Measurements from ENCODE around the gene SATB1. TPM values are rescaled to one million over a fixed set of nuclear protein-coding genes. Genes with fewer than 3 reads are reported as not detected.

SATB1 gene
- total and polyA plus RNA-seq, 2 of the 8 experiments (the other 6 are each of a cell fraction or from before 2014, with no cell fraction given), result 18.8 to 28.0 TPM

- no peak overlapping the region for H3K4me3 ChIP-seq (ENCODE audit: extremely low read depth in 1 of 4, insufficient read depth in 2 of 4, low read depth in 3 of 4, low read length in 4 of 4)
- POLR2A ChIA-PET (ENCODE audit: partially characterized antibody), result no interaction called here
- H3K23me2 ChIP-seq (ENCODE audit: low read depth, low read length), result no peaks in the 10 kb centered on the region
- H3K27ac ChIP-seq (ENCODE audit: low read depth, low read length), result no peak overlapping the region
- H4K20me1 ChIP-seq (replicated peaks in 1 of 2; ENCODE audit: control insufficient read depth in 1 of 2, insufficient read depth in 2 of 2, low read length in 2 of 2), result no peaks in the 10 kb centered on the region
- H2BK120ac ChIP-seq (replicated peaks; ENCODE audit: low read depth, low read length), result no peak overlapping the region
- H3K56ac ChIP-seq (replicated peaks; ENCODE audit: insufficient read length, low read depth, low read length), result no peak overlapping the region
- H3K14ac ChIP-seq (ENCODE audit: insufficient read length), result no peak overlapping the region
- H3K18ac ChIP-seq (ENCODE audit: extremely low read depth, low read length), result no peak overlapping the region
- CTCF ChIA-PET (ENCODE audit: partially characterized antibody), result interaction anchor here (0.8 to 2.5 kb wide), 2 partner anchors 10 to 412 kb away, joined by 3 to 10 read pairs; no protein-coding TSS in a partner anchor
- 62% methylated on average over 2 of the region's 2 CpGs; no CpG with 5 or more reads in 1 of the 2 experiments for WGBS, 2 experiments (ENCODE audit: extremely low coverage in 1 of 2, insufficient coverage in 1 of 2, insufficient read length in 1 of 2, insufficient replicate concordance in 2 of 2, low coverage in 1 of 2, low lambda C conversion rate in 2 of 2, missing lambda C conversion rate in 1 of 2)
- no peak overlapping the region for H2BK15ac ChIP-seq (ENCODE audit: low read length)
- no peak overlapping the region for H2AK5ac ChIP-seq (ENCODE audit: low read depth, low read length)
- no peak overlapping the region for H2AFZ ChIP-seq (ENCODE audit: low read length)
- no peak overlapping the region for H3K4me2 ChIP-seq (ENCODE audit: insufficient read depth in 1 of 2, low read depth in 2 of 2, low read length in 2 of 2)
- no peak overlapping the region for H3K9ac ChIP-seq (replicated peaks in 1 of 4; ENCODE audit: extremely low read depth in 1 of 4, low read depth in 3 of 4, low read length in 3 of 4)
- H2BK12ac ChIP-seq (ENCODE audit: low read depth, low read length), result no peak overlapping the region
- no peaks in the 10 kb centered on the region for H3K79me1 ChIP-seq (ENCODE audit: low read depth, low read length)
- H3K23ac ChIP-seq (ENCODE audit: insufficient read length), result no peak overlapping the region
- H2BK5ac ChIP-seq (ENCODE audit: low read depth, low read length), result no peak overlapping the region
- H3K36me3 ChIP-seq (ENCODE audit: control insufficient read depth in 2 of 4, insufficient read depth in 4 of 4, low read length in 3 of 4), result no peaks in the 10 kb centered on the region
- no peaks in the 10 kb centered on the region for H3K79me2 ChIP-seq (ENCODE audit: control insufficient read depth in 1 of 2, insufficient read depth in 2 of 2, low read length in 2 of 2)
- H3K4ac ChIP-seq (replicated peaks; ENCODE audit: insufficient read length, low read depth, low read length), result no peak overlapping the region
- peaks cover 0 to 1% (median 0%) of the 10 kb centered on the region in 4 experiments; a peak in 1 of 7 replicates for H3K27me3 ChIP-seq (replicated peaks in 1 of 4; ENCODE audit: control insufficient read depth in 3 of 4, extremely low read depth in 1 of 4, insufficient read depth in 3 of 4, low read length in 3 of 4)
- no peak overlapping the region for H4K91ac ChIP-seq (replicated peaks; ENCODE audit: insufficient read length, low read length)
- H2BK20ac ChIP-seq (ENCODE audit: low read length), result no peak overlapping the region
- no peak overlapping the region for H4K5ac ChIP-seq (ENCODE audit: insufficient read length, low read depth, low read length)
- DNase-seq (ENCODE audit: low read depth in 1 of 2, low spot score in 2 of 2) (no peak), FAIRE-seq (no peak)
- no peaks in the 10 kb centered on the region for H3K9me3 ChIP-seq (ENCODE audit: insufficient read depth in 2 of 2, low read depth in 1 of 2, low read length in 1 of 2)
- no peak overlapping the region for H4K8ac ChIP-seq (ENCODE audit: extremely low read depth, insufficient read depth, low read length)
- peaks cover 0 to 8% (median 2%) of the 10 kb centered on the region in 4 experiments; a peak in 5 of 7 replicates for H3K4me1 ChIP-seq (replicated peaks in 1 of 4; ENCODE audit: control insufficient read depth in 3 of 4, insufficient read depth in 4 of 4, low read length in 3 of 4)
- TF ChIP-seq POU5F1 (IDR thresholded peaks at IDR 0.05; ENCODE audit: low read depth, low read length) (no peak), TAF7 (optimal IDR thresholded peaks at IDR 0.05; ENCODE audit: borderline replicate concordance, low read depth, low read length) (no peak), RAD21 (IDR thresholded peaks at IDR 0.05 in 1 of 2, conservative IDR thresholded peaks at IDR 0.05 in 1 of 2; ENCODE audit: low read depth in 2 of 2, low read length in 2 of 2) (no peak), CREB1 (IDR thresholded peaks at IDR 0.05) (no peak), SIX5 (IDR thresholded peaks at IDR 0.05; ENCODE audit: low read depth, low read length) (no peak), CTCF (IDR thresholded peaks at IDR 0.05; ENCODE audit: control extremely low read depth in 1 of 3, insufficient read depth in 1 of 3, low read depth in 1 of 3, low read length in 3 of 3) (no peak), GABPA (IDR thresholded peaks at IDR 0.05; ENCODE audit: borderline replicate concordance, insufficient read depth, low read length) (no peak), KDM1A (IDR thresholded peaks at IDR 0.05; ENCODE audit: borderline replicate concordance, low read length) (no peak), TAF1 (IDR thresholded peaks at IDR 0.05; ENCODE audit: low read depth, low read length) (no peak), KDM5A (IDR thresholded peaks at IDR 0.05; ENCODE audit: low read length) (no peak), SAP30 (IDR thresholded peaks at IDR 0.05; ENCODE audit: insufficient read depth, insufficient replicate concordance, low read length) (no peak), CBX5 (IDR thresholded peaks at IDR 0.05; ENCODE audit: low read depth, low read length) (no peak)
Observed at GRCh38 chr3:18379647-18380046, 45.5 kb downstream of the SATB1 start.

Data from H1 (cell line).